Left renal cortex interstitium (tissue), 4 donors: ENCODE measurements around the gene REG3A. TPM values are rescaled to one million over a fixed set of nuclear protein-coding genes. Genes with fewer than 3 reads are reported as not detected.

Experiments
- DNase-seq, 4 donors: peaks; one replicate each; pipeline ENCODE4 v3.0.0-alpha.2; 2013; ENCODE audit warnings: low read depth in 4 of 4, low spot score in 2 of 4, missing footprints in 1 of 4
- polyA plus RNA-seq, 4 donors: library from polyadenylated mRNA; unstranded; fragments of 120-200 nt; gene quantifications; one replicate each; pipeline ENCODE4 v1.2.1, GENCODE V29; 2013; ENCODE audit not compliant: insufficient read length in 4 of 4

Gene REG3A
- polyA plus RNA-seq, 4 donors, result not detected

DNA sequence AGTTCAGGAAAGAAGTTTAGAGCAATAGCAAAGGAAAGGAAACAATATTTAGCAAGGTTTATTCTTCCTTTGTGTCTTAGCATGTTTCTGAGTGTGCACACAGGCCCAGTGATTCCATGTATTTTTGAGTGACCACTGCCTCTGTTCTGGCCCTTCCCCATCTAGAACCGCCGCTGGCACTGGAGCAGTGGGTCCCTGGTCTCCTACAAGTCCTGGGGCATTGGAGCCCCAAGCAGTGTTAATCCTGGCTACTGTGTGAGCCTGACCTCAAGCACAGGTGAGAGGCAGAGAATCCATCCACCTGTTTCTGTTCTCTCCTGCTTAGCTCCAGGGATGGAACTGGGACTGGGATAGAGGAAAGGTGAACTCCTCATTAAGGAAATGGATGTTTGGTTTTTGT lies 36.9 kb downstream of the REG3A start:
- DNase-seq, result no peak

GRCh38 chr2:79120194-79120713 lies 39.3 kb downstream of the REG3A start, which contains the start of gene REG1A:
Gene REG1A (plus strand): TSS chr2:79120488. CDS start chr2:79120862, 374 bp downstream.
- no peak for DNase-seq

- no peak for DNase-seq
Observed at GRCh38 chr2:79116997-79117928, 42.3 kb downstream of the REG3A start.

GRCh38 chr2:79114797-79115494 lies 44.6 kb downstream of the REG3A start:
- no peak for DNase-seq

- DNase-seq, result no peak
Observed at GRCh38 chr2:79112269-79112668, 47.3 kb downstream of the REG3A start.

Other genes with a start within 250 kb of the REG3A start
- gene REG3G, start 134.1 kb downstream of the REG3A start, polyA plus RNA-seq, result not detected
- not detected for gene REG1B, start 71.8 kb downstream of the REG3A start, polyA plus RNA-seq
- gene REG1A, start 39.3 kb downstream of the REG3A start, polyA plus RNA-seq, result not detected